ENCODE data around the gene SMARCA4. TPM values are rescaled to one million over a fixed set of nuclear protein-coding genes. Genes with fewer than 3 reads are reported as not detected.

The SMARCA4 gene
- total and polyA plus RNA-seq, 2 experiments from 2014 or later, result 177 to 336 TPM

DNA sequence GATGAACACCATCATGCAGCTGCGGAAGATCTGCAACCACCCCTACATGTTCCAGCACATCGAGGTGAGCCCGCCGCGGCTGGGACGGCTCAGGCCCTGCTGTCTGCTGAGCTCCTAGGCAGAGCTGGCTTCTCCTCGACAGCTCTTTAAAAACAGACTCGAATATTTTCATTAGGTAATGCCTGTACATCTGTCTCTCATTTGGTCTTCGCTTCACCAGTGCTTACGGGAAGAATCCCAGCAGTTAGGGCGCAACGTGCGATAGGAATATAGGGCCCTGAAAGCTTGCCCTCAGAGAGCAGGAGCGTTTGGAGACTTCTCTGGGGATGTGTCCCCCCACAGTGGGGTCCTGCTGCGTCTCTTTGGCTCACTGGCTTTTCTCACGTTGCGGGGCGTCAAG, 64.6 kb downstream of the SMARCA4 start (continued):
- no peak for TF ChIP-seq POLR2AphosphoS5 (IDR thresholded peaks at IDR 0.05; ENCODE audit: low read depth)
- TF ChIP-seq, protein P1, sequence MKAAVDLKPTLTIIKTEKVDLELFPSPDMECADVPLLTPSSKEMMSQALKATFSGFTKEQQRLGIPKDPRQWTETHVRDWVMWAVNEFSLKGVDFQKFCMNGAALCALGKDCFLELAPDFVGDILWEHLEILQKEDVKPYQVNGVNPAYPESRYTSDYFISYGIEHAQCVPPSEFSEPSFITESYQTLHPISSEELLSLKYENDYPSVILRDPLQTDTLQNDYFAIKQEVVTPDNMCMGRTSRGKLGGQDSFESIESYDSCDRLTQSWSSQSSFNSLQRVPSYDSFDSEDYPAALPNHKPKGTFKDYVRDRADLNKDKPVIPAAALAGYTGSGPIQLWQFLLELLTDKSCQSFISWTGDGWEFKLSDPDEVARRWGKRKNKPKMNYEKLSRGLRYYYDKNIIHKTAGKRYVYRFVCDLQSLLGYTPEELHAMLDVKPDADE (IDR thresholded peaks at IDR 0.05), result no peak
- no peak for TF ChIP-seq ZNF114 (CRISPR knock-in tag; IDR thresholded peaks at IDR 0.05)
- no peak for TF ChIP-seq EZH2 (IDR thresholded peaks at IDR 0.05; ENCODE audit: low read depth, unreplicated experiment)
- TF ChIP-seq EZH2phosphoT487 (IDR thresholded peaks at IDR 0.05; ENCODE audit: unreplicated experiment), result no peak
- TF ChIP-seq, protein P2, sequence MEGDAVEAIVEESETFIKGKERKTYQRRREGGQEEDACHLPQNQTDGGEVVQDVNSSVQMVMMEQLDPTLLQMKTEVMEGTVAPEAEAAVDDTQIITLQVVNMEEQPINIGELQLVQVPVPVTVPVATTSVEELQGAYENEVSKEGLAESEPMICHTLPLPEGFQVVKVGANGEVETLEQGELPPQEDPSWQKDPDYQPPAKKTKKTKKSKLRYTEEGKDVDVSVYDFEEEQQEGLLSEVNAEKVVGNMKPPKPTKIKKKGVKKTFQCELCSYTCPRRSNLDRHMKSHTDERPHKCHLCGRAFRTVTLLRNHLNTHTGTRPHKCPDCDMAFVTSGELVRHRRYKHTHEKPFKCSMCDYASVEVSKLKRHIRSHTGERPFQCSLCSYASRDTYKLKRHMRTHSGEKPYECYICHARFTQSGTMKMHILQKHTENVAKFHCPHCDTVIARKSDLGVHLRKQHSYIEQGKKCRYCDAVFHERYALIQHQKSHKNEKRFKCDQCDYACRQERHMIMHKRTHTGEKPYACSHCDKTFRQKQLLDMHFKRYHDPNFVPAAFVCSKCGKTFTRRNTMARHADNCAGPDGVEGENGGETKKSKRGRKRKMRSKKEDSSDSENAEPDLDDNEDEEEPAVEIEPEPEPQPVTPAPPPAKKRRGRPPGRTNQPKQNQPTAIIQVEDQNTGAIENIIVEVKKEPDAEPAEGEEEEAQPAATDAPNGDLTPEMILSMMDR (conservative IDR thresholded peaks at IDR 0.05; ENCODE audit: low read depth in 2 of 2), result no peak
- no peak for TF ChIP-seq CREB1 (CRISPR knock-in tag; IDR thresholded peaks at IDR 0.05; ENCODE audit: low read depth)

DNA sequence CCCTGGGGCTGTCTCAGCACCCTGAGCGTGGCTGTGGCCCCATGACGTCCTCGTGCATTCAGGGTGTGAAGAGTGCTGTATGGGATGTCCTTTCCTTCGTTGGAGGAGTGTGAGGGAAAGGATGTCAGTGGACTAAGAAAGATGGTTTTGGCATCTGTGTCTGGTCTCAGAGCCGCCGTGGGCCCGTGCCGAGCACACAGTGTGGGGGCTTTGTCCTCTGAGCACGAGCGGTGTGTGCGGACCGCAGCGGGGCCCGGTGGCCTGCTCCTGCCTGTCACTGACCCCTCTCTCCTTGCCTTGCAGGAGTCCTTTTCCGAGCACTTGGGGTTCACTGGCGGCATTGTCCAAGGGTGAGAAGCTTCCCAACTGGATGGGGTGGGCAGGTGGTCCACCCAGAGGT, 65.2 kb downstream of the SMARCA4 start:
- H3F3A ChIP-seq (replicated peaks; ENCODE audit: low read depth), result peaks cover 13% of the 10 kb centered on the region; the same call in 1 of the 2 replicates
- Mint-ChIP-seq H3K4me3 (no peak overlapping the region), H3K9me3 (no peaks in the 10 kb centered on the region), H3K27me3 (ENCODE audit: insufficient read depth, low read depth, poor library complexity) (peaks cover 14% of the 10 kb centered on the region), H3K36me3 (ENCODE audit: low read depth) (peaks cover 86% of the 10 kb centered on the region), H3K27ac (peak overlapping the region; percentile 38; the same call in 1 of the 2 replicates), H3K4me1 (no peaks in the 10 kb centered on the region)
- H3K27ac ChIP-seq (ENCODE audit: low read depth), result no peak overlapping the region
- no peak overlapping the region for H3K4me3 ChIP-seq
- no peaks in the 10 kb centered on the region for H3K79me2 ChIP-seq (replicated peaks; ENCODE audit: insufficient read depth)
- DNase-seq (ENCODE audit: low spot score) (no peak), ATAC-seq (no peak)
- peaks cover 31% of the 10 kb centered on the region for H3K36me3 ChIP-seq (ENCODE audit: insufficient read depth)
- TF ChIP-seq JUNB (IDR thresholded peaks at IDR 0.05; ENCODE audit: unreplicated experiment), result no peak
- no peaks in the 10 kb centered on the region; the same call in none of the 2 replicates for H4K20me1 ChIP-seq (replicated peaks; ENCODE audit: insufficient read depth)
- H3K4me2 ChIP-seq, result no peak overlapping the region
- H3K27me3 ChIP-seq (ENCODE audit: insufficient read depth), result no peaks in the 10 kb centered on the region
- no peaks in the 10 kb centered on the region for H3K9me2 ChIP-seq (ENCODE audit: insufficient read depth)
- no peaks in the 10 kb centered on the region for H3K4me1 ChIP-seq (ENCODE audit: insufficient read depth)
- no peak overlapping the region for H2AFZ ChIP-seq

DNA sequence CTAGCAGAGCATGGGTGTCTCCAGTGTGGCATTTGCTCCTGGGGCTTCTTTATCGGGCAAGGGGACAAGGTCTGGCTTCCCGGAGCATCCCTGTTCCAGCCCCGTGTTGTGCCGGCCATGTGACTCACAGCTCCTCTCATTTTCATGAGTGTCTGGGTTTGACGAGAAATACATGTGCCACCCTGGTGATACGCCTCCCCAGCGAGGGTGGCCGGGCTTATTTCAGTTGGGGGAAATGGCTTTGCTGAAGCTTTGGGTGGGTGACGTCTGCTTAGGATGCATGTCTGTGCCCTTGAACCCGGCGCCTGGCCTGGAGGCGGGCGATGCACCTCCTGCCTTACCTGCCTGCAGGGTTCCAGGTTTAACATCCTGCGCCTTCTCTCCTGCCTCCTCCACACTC, 66.6 kb downstream of the SMARCA4 start:
- peaks cover 14% of the 10 kb centered on the region; the same call in 1 of the 2 replicates for H3F3A ChIP-seq (replicated peaks; ENCODE audit: low read depth)
- H3K27ac ChIP-seq (ENCODE audit: low read depth), result no peak overlapping the region
- H2AFZ ChIP-seq, result no peak overlapping the region
- ATAC-seq (no peak), DNase-seq (ENCODE audit: low spot score) (no peak)
- peaks cover 82% of the 10 kb centered on the region for H3K36me3 Mint-ChIP-seq (ENCODE audit: low read depth)
- H3K79me2 ChIP-seq (replicated peaks; ENCODE audit: insufficient read depth), result no peaks in the 10 kb centered on the region
- no peaks in the 10 kb centered on the region for H3K9me3 Mint-ChIP-seq
- TF ChIP-seq ZNF114 (CRISPR knock-in tag; IDR thresholded peaks at IDR 0.05) (no peak), ZNF331 (CRISPR knock-in tag; IDR thresholded peaks at IDR 0.05; ENCODE audit: low read depth) (no peak), EZH2 (IDR thresholded peaks at IDR 0.05; ENCODE audit: low read depth, unreplicated experiment) (no peak), STAT1 (IDR thresholded peaks at IDR 0.05; ENCODE audit: unreplicated experiment) (no peak), JUNB (IDR thresholded peaks at IDR 0.05; ENCODE audit: unreplicated experiment) (no peak)
- TF ChIP-seq, protein P2 (conservative IDR thresholded peaks at IDR 0.05; ENCODE audit: low read depth in 2 of 2), result no peak
- TF ChIP-seq, protein P1 (IDR thresholded peaks at IDR 0.05), result no peak
- H3K4me1 Mint-ChIP-seq, result no peaks in the 10 kb centered on the region
- no peak overlapping the region for H3K4me3 ChIP-seq
- peaks cover 14% of the 10 kb centered on the region for H3K27me3 Mint-ChIP-seq (ENCODE audit: insufficient read depth, low read depth, poor library complexity)
- no peaks in the 10 kb centered on the region for H3K9me2 ChIP-seq (ENCODE audit: insufficient read depth)
- no peaks in the 10 kb centered on the region; the same call in none of the 2 replicates for H4K20me1 ChIP-seq (replicated peaks; ENCODE audit: insufficient read depth)
- H3K27me3 ChIP-seq (ENCODE audit: insufficient read depth), result no peaks in the 10 kb centered on the region
- H3K4me3 Mint-ChIP-seq, result no peak overlapping the region
- no peaks in the 10 kb centered on the region for H3K4me1 ChIP-seq (ENCODE audit: insufficient read depth)
- H3K27ac Mint-ChIP-seq, result no peak overlapping the region
- H3K4me2 ChIP-seq, result no peak overlapping the region
- peaks cover 28% of the 10 kb centered on the region for H3K36me3 ChIP-seq (ENCODE audit: insufficient read depth)

Data from GM23338 (cell line).